Uterus (tissue), 4 donors: Measurements from ENCODE around the gene SREBF1. TPM values are rescaled to one million over a fixed set of nuclear protein-coding genes. Genes with fewer than 3 reads are reported as not detected.

Source experiments
- DNase-seq, 2 donors: peaks; one replicate each; pipeline ENCODE4 v3.0.0-alpha.2; 2019 to 2020
- H3K27ac ChIP-seq, 2 donors: fragments of 200-600 bp; sonication (generic); 1 replicate in 1 of 2; 2 replicates in 1 of 2; pipeline ENCODE4 v1.5.1; 2016 to 2018
- H3K27me3 ChIP-seq, 2 donors: fragments of 200-600 bp; sonication (generic); one replicate each; pipeline ENCODE4 v1.5.1; 2018 to 2019; ENCODE audit warnings: control low read depth in 1 of 2
- H3K36me3 ChIP-seq, 2 donors: fragments of 200-600 bp; sonication (generic); one replicate each; pipeline ENCODE4 v1.5.1; 2019; ENCODE audit warnings: control low read depth in 1 of 2
- H3K4me1 ChIP-seq, 2 donors: fragments of 200-600 bp; sonication (generic); one replicate each; pipeline ENCODE4 v1.5.1; 2018 to 2019; ENCODE audit warnings: control low read depth in 1 of 2
- H3K4me3 ChIP-seq, 2 donors: fragments of 200-600 bp; sonication (generic); 1 replicate in 1 of 2; 2 replicates in 1 of 2; pipeline ENCODE4 v1.5.1; 2018 to 2019; ENCODE audit warnings: mild to moderate bottlenecking in 1 of 2
- H3K9me3 ChIP-seq, 2 donors: fragments of 200-600 bp; sonication (generic); one replicate each; pipeline ENCODE4 v1.5.1; 2019; ENCODE audit warnings: control low read depth in 1 of 2
- CTCF ChIP-seq, 4 experiments: fragments of 200-600 bp in 2 of 4; fragments of 450-650 bp in 2 of 4; sonication (generic) in 2 of 4; IDR thresholded peaks; one replicate each; pipeline ENCODE4 v1.5.1; 2016 to 2019; ENCODE audit warnings: antibody characterized with exemption in 4 of 4, mild to moderate bottlenecking in 2 of 4, moderate library complexity in 1 of 4
- POLR2A ChIP-seq, 2 donors: fragments of 450-650 bp; IDR thresholded peaks; one replicate each; pipeline ENCODE4 v1.6.1; 2016; ENCODE audit warnings: antibody characterized with exemption in 2 of 2, mild to moderate bottlenecking in 1 of 2, moderate library complexity in 1 of 2
- intact Hi-C: fragments of 100-400 bp; cut with DNase I; formaldehyde crosslinking; loops from one replicate; pipeline ENCODE4 v1.15.1; 2023; ENCODE audit warnings: low total_unique reads
- total RNA-seq, 4 donors: library from RNA; depleted of rRNA in 3 of 4; stranded (reverse); fragments of >200 nt in 3 of 4; gene quantifications; one replicate each; pipeline versions ENCODE4 v1.1.0 to v1.2.4, GENCODE V29; 2014 to 2023
- donor health status: DM: yes; HTN: yes; CAD: no.

SREBF1 gene
- total RNA-seq, 4 donors from 2014 or later: 24.8 to 94.6 (median 31.5) TPM

DNA sequence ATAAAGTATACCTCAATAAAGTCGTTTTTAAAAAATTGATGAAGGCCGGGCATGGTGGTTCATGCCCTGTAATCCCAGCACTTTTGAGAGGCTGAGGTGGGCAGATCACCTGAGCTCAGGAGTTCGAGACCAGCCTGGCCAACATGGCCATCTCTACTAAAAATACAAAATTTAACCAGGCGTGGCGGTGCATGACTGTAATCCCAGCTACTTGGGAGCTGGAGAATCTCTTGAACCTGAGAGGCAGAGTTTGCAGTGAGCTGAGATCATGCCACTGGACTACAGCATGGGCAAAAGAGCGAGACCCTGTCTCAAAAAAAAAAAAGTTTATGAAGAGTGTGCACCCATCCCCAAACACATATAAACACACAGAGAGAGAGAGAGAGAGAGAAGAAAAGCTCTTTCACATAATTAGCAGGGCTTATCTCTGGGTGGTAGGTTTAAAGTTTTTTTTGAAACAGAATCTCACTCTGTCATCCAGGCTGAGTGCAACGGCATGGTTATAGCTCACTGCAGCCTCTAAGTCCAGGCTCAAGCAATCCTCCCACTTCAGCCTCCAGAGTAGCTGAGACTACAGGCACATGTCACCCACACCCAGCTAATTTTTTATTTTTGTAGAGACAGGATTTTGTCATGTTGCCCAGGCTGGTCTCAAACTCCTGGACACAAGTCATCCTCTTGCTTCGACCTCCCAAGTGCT is 3.0 kb downstream of the SREBF1 start:
- Histone ChIP-seq H3K4me1 (peaks cover 11 to 36% of the 10 kb centered on the region in 2 donors), H3K36me3 (no peaks in the 10 kb centered on the region), H3K9me3 (no peaks in the 10 kb centered on the region), H3K4me3 (no peak overlapping the region), H3K27me3 (no peaks in the 10 kb centered on the region), H3K27ac (peak overlapping the region in 1 of 2 donors; percentile 94)
- intact Hi-C loops: no loop called here
- no peak for TF ChIP-seq CTCF (IDR thresholded peaks at IDR 0.05)
- TF ChIP-seq POLR2A (IDR thresholded peaks at IDR 0.05): no peak
- DNase-seq: no peak

DNA sequence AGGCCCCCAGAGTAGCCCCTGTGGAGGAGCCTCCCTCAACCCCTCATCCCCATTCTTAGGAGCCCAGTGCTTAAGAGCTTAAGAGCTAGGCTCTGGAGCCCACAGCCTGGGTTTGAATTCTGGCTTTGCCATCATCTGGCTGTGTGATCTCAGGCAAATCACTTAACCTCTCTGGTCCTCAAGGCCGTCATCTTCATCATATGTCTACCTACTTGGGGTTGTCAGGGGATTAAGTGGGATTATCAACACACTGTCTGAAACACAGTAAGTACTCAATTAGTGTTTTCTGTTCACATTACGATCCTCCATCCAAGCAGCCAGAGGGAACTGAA is 4.8 kb downstream of the SREBF1 start:
- H3K27ac ChIP-seq: peak overlapping the region in 1 of 2 donors; percentile 48
- intact Hi-C loops: no loop called here

DNA sequence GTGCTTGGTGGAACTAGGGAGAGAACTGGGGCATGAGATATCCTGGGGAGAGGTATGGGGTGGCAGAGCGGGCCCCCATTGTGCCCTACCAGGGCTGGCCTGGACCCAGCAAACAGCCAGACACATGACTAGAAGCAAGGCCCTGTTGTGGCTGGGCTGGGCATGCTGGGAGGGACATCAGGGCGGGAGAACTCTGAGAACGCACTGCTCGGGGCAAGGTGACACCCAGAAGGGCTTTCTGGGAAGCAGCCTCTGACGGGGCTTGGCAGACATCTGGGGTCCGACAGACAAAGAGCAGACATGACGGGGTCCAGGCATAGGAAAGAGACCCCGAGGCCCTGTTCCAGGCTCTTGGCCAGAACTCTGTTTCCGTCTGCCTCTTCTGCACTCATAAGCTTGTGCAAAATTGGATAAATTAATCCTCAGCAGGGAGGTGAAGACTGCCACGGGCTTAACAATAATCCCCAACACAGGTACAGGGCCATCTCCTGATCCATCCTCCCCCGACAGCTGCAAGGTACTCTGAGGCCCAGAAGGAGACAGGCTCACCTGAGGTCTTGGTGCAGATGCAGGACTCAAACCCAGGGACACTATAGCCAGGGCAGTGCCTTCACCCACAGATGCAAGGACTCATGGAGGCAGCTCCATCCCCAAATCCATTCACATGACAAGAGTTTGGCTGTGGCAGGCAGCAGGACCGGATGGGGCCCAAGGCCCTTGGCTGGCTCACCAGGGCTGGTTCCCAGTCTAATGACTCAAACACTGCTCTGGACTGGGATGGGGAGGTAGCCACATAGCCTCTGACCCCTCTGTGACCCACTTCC is 5.4 kb downstream of the SREBF1 start:
- no peaks in the 10 kb centered on the region for H3K27me3 ChIP-seq
- no peak for TF ChIP-seq POLR2A (IDR thresholded peaks at IDR 0.05)
- no peak for TF ChIP-seq CTCF (IDR thresholded peaks at IDR 0.05)
- H3K4me3 ChIP-seq: no peak overlapping the region
- peak; percentile 26 to 54 for DNase-seq
- intact Hi-C loops: no loop called here
- no peaks in the 10 kb centered on the region for H3K9me3 ChIP-seq
- peak overlapping the region; percentile 28 to 48 for H3K27ac ChIP-seq
- H3K4me1 ChIP-seq: peaks cover 0 to 15% of the 10 kb centered on the region in 2 donors
- no peaks in the 10 kb centered on the region for H3K36me3 ChIP-seq

More for the DNA sequence above, 4.8 kb downstream of the SREBF1 start:
- H3K4me3 ChIP-seq: no peak overlapping the region
- TF ChIP-seq CTCF (IDR thresholded peaks at IDR 0.05): no peak
- no peak for TF ChIP-seq POLR2A (IDR thresholded peaks at IDR 0.05)
- H3K27me3 ChIP-seq: no peaks in the 10 kb centered on the region
- DNase-seq: no peak
- H3K4me1 ChIP-seq: peaks cover 0 to 17% of the 10 kb centered on the region in 2 donors
- H3K9me3 ChIP-seq: no peaks in the 10 kb centered on the region
- no peaks in the 10 kb centered on the region for H3K36me3 ChIP-seq

DNA sequence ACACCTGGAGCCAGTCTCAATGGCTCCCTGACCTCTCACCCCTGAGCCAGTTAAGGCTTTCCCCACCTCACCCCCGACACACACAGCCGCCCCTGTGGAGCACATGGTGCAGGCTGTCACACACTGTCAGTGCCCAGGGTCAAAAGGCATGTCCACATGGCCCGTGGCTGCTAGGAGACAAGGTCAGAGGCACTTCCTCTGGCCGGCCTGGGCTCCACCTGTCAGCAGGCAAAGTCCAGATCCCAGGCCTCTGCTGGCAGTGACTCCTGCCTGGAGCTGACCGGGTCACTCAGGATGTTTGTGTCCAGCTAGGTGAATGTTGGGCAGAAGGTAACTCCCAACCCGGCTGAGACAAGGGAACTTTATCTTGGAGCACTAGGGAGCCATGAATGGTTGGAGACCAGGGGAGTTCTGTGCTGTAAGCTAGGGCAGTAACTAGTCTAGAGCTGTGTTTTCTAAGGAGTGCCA is 6.0 kb downstream of the SREBF1 start:
- Histone ChIP-seq H3K27ac (peak overlapping the region; percentile 28 to 48), H3K27me3 (no peaks in the 10 kb centered on the region), H3K4me3 (no peak overlapping the region), H3K9me3 (no peaks in the 10 kb centered on the region), H3K36me3 (no peaks in the 10 kb centered on the region), H3K4me1 (peaks cover 0 to 15% of the 10 kb centered on the region in 2 donors)
- intact Hi-C loops: no loop called here
- DNase-seq: no peak
- no peak for TF ChIP-seq CTCF (IDR thresholded peaks at IDR 0.05)
- TF ChIP-seq POLR2A (IDR thresholded peaks at IDR 0.05): no peak

- H3K36me3 ChIP-seq: no peaks in the 10 kb centered on the region
- no peak overlapping the region for H3K27ac ChIP-seq
- no peak for DNase-seq
- peaks cover under 1 to 17% of the 10 kb centered on the region in 2 donors for H3K4me1 ChIP-seq
- no peaks in the 10 kb centered on the region for H3K9me3 ChIP-seq
- H3K4me3 ChIP-seq: no peak overlapping the region
- TF ChIP-seq CTCF (IDR thresholded peaks at IDR 0.05): no peak
- no peak for TF ChIP-seq POLR2A (IDR thresholded peaks at IDR 0.05)
- intact Hi-C loops: no loop called here
- no peaks in the 10 kb centered on the region for H3K27me3 ChIP-seq
Observed at GRCh38 chr17:17830269-17830567, 6.6 kb downstream of the SREBF1 start.
